ENCODE results near the gene MTHFD1L.

The MTHFD1L gene

GRCh38 chr6:151092591-151092990, 227.1 kb downstream of the MTHFD1L start:
- no peak for TF ChIP-seq CTCF (IDR thresholded peaks at IDR 0.05; ENCODE audit: low read depth, low read length)
- no peak overlapping the region for H3K4me3 ChIP-seq (ENCODE audit: low read depth, low read length)

GRCh38 chr6:151093706-151094105, 228.2 kb downstream of the MTHFD1L start:
- no peak for TF ChIP-seq CTCF (IDR thresholded peaks at IDR 0.05; ENCODE audit: low read depth, low read length)
- no peak overlapping the region for H3K4me3 ChIP-seq (ENCODE audit: low read depth, low read length)

GRCh38 chr6:151095538-151096254, 230.2 kb downstream of the MTHFD1L start:
- H3K4me3 ChIP-seq (ENCODE audit: low read depth, low read length): no peak overlapping the region
- no peak for TF ChIP-seq CTCF (IDR thresholded peaks at IDR 0.05; ENCODE audit: low read depth, low read length)

GRCh38 chr6:151096255-151096612, 230.7 kb downstream of the MTHFD1L start:
- TF ChIP-seq CTCF (IDR thresholded peaks at IDR 0.05; ENCODE audit: low read depth, low read length): no peak

GRCh38 chr6:151096691-151097606, 231.4 kb downstream of the MTHFD1L start:
- no peak overlapping the region for H3K4me3 ChIP-seq (ENCODE audit: low read depth, low read length)
- no peak for TF ChIP-seq CTCF (IDR thresholded peaks at IDR 0.05; ENCODE audit: low read depth, low read length)

More at GRCh38 chr6:151096255-151096612, 230.7 kb downstream of the MTHFD1L start:
- H3K4me3 ChIP-seq (ENCODE audit: low read depth, low read length): no peak overlapping the region

GRCh38 chr6:151098166-151098565, 232.7 kb downstream of the MTHFD1L start:
- no peak for TF ChIP-seq CTCF (IDR thresholded peaks at IDR 0.05; ENCODE audit: low read depth, low read length)
- H3K4me3 ChIP-seq (ENCODE audit: low read depth, low read length): no peak overlapping the region

- no peak for TF ChIP-seq CTCF (IDR thresholded peaks at IDR 0.05; ENCODE audit: low read depth, low read length)
- H3K4me3 ChIP-seq (ENCODE audit: low read depth, low read length): no peak overlapping the region
Measured at GRCh38 chr6:151100326-151100725, 234.8 kb downstream of the MTHFD1L start.
